HepG2 (cell line): ENCODE measurements around the gene EHBP1. TPM values are rescaled to one million over a fixed set of nuclear protein-coding genes. Genes with fewer than 3 reads are reported as not detected.
A peak's percentile ranks its signal among the peaks of the same experiment; 100 is the strongest.

ENCODE experiments used
- CREM ChIP-seq, 2 experiments: sonication (generic) in 1 of 2; formaldehyde crosslinking in 1 of 2; IDR thresholded peaks; 2 replicates each; pipeline versions ENCODE4 v1.4.0 to v1.6.1; 2016 to 2020; ENCODE audit warnings: antibody characterized with exemption in 1 of 2, mild to moderate bottlenecking in 1 of 2, missing genetic modification reagents in 1 of 2
- E2F2 ChIP-seq: sonication (generic); formaldehyde crosslinking; IDR thresholded peaks from 2 replicates; pipeline ENCODE4 v1.4.0; 2020; ENCODE audit warnings: missing genetic modification reagents, borderline replicate concordance
- FOXA3 ChIP-seq: IDR thresholded peaks from 2 replicates; pipeline ENCODE4 v1.6.1; 2016; ENCODE audit warnings: missing genetic modification reagents, missing compliant biosample characterization
- MIER2 ChIP-seq: IDR thresholded peaks from 2 replicates; pipeline ENCODE4 v1.6.1; 2016; ENCODE audit warnings: missing biosample characterization, missing genetic modification reagents
- MTF2 ChIP-seq: sonication (generic); formaldehyde crosslinking; IDR thresholded peaks from 2 replicates; pipeline ENCODE4 v1.5.0; 2020; ENCODE audit warnings: missing genetic modification reagents, borderline replicate concordance
- MZF1 ChIP-seq: sonication (generic); formaldehyde crosslinking; IDR thresholded peaks from 2 replicates; pipeline ENCODE4 v1.8.1; 2023; ENCODE audit warnings: mild to moderate bottlenecking, missing genetic modification reagents, borderline replicate concordance
- PTBP1 ChIP-seq: fragments of 200-400 bp; formaldehyde crosslinking; IDR thresholded peaks from 2 replicates; pipeline ENCODE4 v1.6.1; 2018; ENCODE audit warnings: low read length, low read depth; ENCODE audit not compliant: poor library complexity, severe bottlenecking
- SOX5 ChIP-seq: IDR thresholded peaks from 2 replicates; pipeline ENCODE4 v1.6.1; 2016; ENCODE audit warnings: borderline replicate concordance
- TBL1XR1 ChIP-seq: fragments of 150-350 bp; IDR thresholded peaks from 2 replicates; pipeline ENCODE4 v1.6.1; 2014; ENCODE audit warnings: borderline replicate concordance, low read length; ENCODE audit not compliant: partially characterized antibody
- TOE1 ChIP-seq: sonication (generic); formaldehyde crosslinking; IDR thresholded peaks from 2 replicates; pipeline ENCODE4 v1.4.0; 2020; ENCODE audit warnings: mild to moderate bottlenecking, missing genetic modification reagents
- ZBTB10 ChIP-seq: sonication (generic); formaldehyde crosslinking; IDR thresholded peaks from 2 replicates; pipeline ENCODE4 v1.4.0; 2020; ENCODE audit warnings: missing genetic modification reagents, borderline replicate concordance
- ZNF446 ChIP-seq: sonication (generic); formaldehyde crosslinking; IDR thresholded peaks from 2 replicates; pipeline ENCODE4 v1.5.0; 2020; ENCODE audit warnings: mild to moderate bottlenecking, missing genetic modification reagents
- ZNF512 ChIP-seq: sonication (generic); formaldehyde crosslinking; IDR thresholded peaks from 2 replicates; pipeline ENCODE4 v1.4.0; 2020; ENCODE audit warnings: mild to moderate bottlenecking, missing genetic modification reagents
- ZNF589 ChIP-seq: sonication (generic); formaldehyde crosslinking; conservative IDR thresholded peaks from 2 replicates; pipeline ENCODE4 v1.8.0; 2022; ENCODE audit warnings: mild to moderate bottlenecking, moderate library complexity, missing genetic modification reagents
- ZNF646 ChIP-seq: sonication (generic); formaldehyde crosslinking; IDR thresholded peaks from 2 replicates; pipeline ENCODE4 v1.9.0; 2021; ENCODE audit warnings: mild to moderate bottlenecking, missing genetic modification reagents
- ZNF720 ChIP-seq: sonication (generic); formaldehyde crosslinking; IDR thresholded peaks from 2 replicates; pipeline ENCODE4 v1.4.0; 2020; ENCODE audit warnings: missing genetic modification reagents
- ZNF839 ChIP-seq: sonication (generic); formaldehyde crosslinking; IDR thresholded peaks from 2 replicates; pipeline ENCODE4 v1.4.0; 2020; ENCODE audit warnings: missing genetic modification reagents, mild to moderate bottlenecking, borderline replicate concordance
- ZNF891 ChIP-seq: sonication (generic); formaldehyde crosslinking; IDR thresholded peaks from 2 replicates; pipeline ENCODE4 v1.5.0; 2020; ENCODE audit warnings: mild to moderate bottlenecking, missing genetic modification reagents
- polyA plus RNA-seq, 8 experiments: library from polyadenylated mRNA; depleted of rRNA in 3 of 8; stranded (reverse) in 7 of 8; unstranded in 1 of 8; fragments of >200 nt; fragmentation: Illumina TruSeq in 4 of 8; extraction: Trizol in 4 of 8; gene quantifications; 2 replicates each; pipeline versions ENCODE4 v1.2.1 to v1.2.3, GENCODE V29; 2011 to 2016; ENCODE audit warnings: low read depth in 4 of 8, missing spikeins in 1 of 8, mixed read lengths in 1 of 8; ENCODE audit not compliant: insufficient read depth in 1 of 8
- total RNA-seq, 5 experiments: library from RNA; depleted of rRNA; stranded (reverse); fragments of >200 nt; fragmentation: Illumina TruSeq; extraction: Trizol; gene quantifications; 2 replicates each; pipeline ENCODE4 v1.2.3, GENCODE V29; 2016; ENCODE audit warnings: low read depth in 1 of 5

EHBP1 gene
- total and polyA plus RNA-seq, 2 of the 13 experiments (the other 11 are each of a cell fraction or from before 2014, with no cell fraction given): 93.5 to 146 TPM

GRCh38 chr2:62794791-62795190 lies 89.3 kb downstream of the EHBP1 start (continued):
- no peak for TF ChIP-seq ZNF646 (CRISPR knock-in tag)
- TF ChIP-seq ZNF839 (CRISPR knock-in tag): no peak
- no peak for TF ChIP-seq ZNF720 (CRISPR knock-in tag)
- peak; percentile 57; the same call in 1 of the 2 replicates for TF ChIP-seq FOXA3 (CRISPR knock-in tag)
- TF ChIP-seq MTF2 (CRISPR knock-in tag): no peak
- no peak for TF ChIP-seq MZF1 (CRISPR knock-in tag)
- no peak for TF ChIP-seq TOE1 (CRISPR knock-in tag)
- no peak for TF ChIP-seq ZBTB10 (CRISPR knock-in tag)
- no peak for TF ChIP-seq ZNF891 (CRISPR knock-in tag)
- no peak for TF ChIP-seq PTBP1
- no peak for TF ChIP-seq E2F2 (CRISPR knock-in tag)
- 0 out of 2 replicates have a peak, but pooled peaks have one; percentile 19 for TF ChIP-seq CREM (IDR thresholded peaks at IDR 0.05)
- no peak for TF ChIP-seq CREM (CRISPR knock-in tag; IDR thresholded peaks at IDR 0.05)
- no peak for TF ChIP-seq ZNF589 (CRISPR knock-in tag)
- no peak for TF ChIP-seq ZNF512 (CRISPR knock-in tag)
- TF ChIP-seq MIER2 (CRISPR knock-in tag): no peak
- TF ChIP-seq SOX5 (CRISPR knock-in tag): peak; percentile 50; the same call in 1 of the 2 replicates
- no peak for TF ChIP-seq TBL1XR1
- no peak for TF ChIP-seq ZNF446 (CRISPR knock-in tag)
